ENCODE results near the gene CDX1.

DNA sequence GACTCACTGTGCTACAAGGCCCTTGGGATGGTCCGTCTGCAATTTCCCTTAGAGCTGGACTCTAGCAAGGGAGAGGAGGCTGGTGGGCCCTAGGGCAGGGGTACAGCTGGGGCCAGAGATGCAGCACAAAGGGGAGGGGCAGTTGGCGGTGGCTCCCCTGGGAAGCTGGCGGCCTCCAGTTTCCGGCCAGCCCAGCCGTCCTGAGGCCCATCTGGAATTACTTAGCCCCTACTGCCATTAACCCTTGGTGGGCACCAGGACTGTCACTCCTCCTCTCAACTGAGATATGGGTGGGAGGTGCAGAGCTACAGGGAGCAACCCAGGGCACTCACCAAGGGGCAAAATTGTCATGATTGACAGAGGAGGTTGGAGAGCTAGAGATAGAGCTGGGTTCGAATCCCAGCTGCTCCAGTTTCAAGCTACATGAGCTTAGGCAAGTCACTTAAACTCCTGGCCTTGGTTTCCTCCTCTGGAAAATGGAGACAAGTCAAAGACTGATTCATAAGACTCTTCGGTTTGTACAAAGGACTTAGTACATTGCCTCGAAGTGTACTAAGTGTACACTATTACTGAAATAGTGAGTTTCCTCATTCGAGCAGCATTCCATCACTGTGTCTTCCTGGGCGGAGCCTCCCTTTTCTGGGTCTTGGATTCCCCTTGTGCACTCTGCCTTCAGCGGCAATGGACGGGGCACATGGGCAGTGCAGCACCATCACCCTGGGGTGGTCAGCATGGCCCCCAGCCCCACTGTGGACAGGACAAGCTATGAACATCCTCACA is 8.2 kb upstream of the CDX1 start:
- no peak for TF ChIP-seq CTCF (IDR thresholded peaks at IDR 0.05)
- TF ChIP-seq POLR2A (IDR thresholded peaks at IDR 0.05): no peak

Data from adrenal gland (tissue), 5 donors.